PC-3 (cell line): ENCODE results near the gene SLC10A7.

Experiments used
- EZH2 ChIP-seq: fragments of 300-600 bp; sonication (generic); IDR thresholded peaks from one replicate; pipeline ENCODE4 v1.6.1; 2017; ENCODE audit warnings: antibody characterized with exemption, mild to moderate bottlenecking, low read length; ENCODE audit not compliant: unreplicated experiment
- EZH2phosphoT487 ChIP-seq: fragments of 300-600 bp; sonication (generic); IDR thresholded peaks from 2 replicates; pipeline ENCODE4 v1.6.1; 2018; ENCODE audit warnings: mild to moderate bottlenecking, antibody characterized with exemption, low read length, borderline replicate concordance
- TF ChIP-seq, protein P1 (sequence below): fragments of 300-600 bp; sonication (generic); conservative IDR thresholded peaks from 2 replicates; pipeline ENCODE4 v1.5.1; 2017; ENCODE audit warnings: antibody characterized with exemption, low read depth, mild to moderate bottlenecking, low read length

DNA sequence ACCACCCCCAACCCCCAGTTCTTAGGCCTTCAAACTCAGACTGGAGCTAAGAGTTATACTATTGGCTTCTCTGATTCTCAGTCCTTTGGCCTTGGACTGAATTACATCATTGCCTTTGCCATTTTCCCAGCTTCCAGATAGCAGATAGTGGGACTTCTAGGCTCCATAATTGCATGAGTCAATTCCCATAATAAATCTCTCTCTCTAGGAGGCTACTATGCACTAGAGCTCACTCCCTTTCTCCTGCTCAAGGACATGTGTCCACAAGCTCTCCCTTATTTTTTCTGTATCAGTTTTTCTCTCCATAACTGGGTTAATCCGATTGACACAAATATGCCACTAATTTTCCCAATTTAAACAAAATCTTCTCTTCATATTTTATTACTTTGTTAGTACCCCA is 204.0 kb downstream of the SLC10A7 start:
- TF ChIP-seq, protein P1, sequence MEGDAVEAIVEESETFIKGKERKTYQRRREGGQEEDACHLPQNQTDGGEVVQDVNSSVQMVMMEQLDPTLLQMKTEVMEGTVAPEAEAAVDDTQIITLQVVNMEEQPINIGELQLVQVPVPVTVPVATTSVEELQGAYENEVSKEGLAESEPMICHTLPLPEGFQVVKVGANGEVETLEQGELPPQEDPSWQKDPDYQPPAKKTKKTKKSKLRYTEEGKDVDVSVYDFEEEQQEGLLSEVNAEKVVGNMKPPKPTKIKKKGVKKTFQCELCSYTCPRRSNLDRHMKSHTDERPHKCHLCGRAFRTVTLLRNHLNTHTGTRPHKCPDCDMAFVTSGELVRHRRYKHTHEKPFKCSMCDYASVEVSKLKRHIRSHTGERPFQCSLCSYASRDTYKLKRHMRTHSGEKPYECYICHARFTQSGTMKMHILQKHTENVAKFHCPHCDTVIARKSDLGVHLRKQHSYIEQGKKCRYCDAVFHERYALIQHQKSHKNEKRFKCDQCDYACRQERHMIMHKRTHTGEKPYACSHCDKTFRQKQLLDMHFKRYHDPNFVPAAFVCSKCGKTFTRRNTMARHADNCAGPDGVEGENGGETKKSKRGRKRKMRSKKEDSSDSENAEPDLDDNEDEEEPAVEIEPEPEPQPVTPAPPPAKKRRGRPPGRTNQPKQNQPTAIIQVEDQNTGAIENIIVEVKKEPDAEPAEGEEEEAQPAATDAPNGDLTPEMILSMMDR: no peak
- TF ChIP-seq EZH2 (no peak), EZH2phosphoT487 (no peak)
